ENCODE results near the gene OTC. TPM values are rescaled to one million over a fixed set of nuclear protein-coding genes. Genes with fewer than 3 reads are reported as not detected.

OTC gene
- total RNA-seq, 3 donors from 2014 or later (not counting 1 experiment from before 2014, with no cell fraction given): not detected

DNA sequence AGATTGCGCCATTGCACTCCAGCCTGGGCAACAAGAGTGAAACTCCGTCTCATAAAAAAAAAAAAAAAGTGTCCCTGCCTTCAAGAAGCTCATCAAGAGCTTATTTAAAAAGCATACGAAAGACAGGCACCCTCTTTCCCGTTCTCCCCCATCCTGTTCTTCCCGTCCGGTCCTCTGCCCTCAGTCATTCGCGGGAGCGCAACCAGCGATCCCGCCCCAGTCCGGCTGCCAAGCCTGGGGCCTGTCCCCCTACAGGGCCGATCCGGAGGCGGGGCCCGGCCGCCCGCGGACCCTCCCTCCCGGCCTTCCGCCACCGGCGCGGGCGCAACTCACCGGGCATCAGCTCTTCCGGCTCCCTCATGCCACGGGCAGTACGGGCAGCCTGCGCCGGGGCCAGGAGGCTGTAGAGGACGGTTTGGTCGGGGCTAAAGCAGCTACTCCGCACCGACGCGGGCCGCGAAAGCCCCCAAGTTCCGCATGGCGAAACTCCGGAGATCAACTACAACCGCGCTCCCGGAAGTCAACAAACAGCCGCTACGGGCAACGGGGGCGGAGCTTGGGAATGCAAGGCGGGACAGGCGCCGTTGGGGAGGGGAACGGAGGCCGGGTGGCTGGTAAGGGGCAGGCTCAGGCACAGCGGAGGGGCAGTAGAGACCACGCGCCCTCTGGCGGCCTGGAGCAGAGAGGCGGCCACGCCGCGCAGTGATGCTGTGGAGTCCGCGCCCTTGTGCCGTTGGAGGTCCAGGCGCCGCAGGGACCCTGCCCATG, 25.2 kb upstream of the OTC start, which contains the start of gene RPGR:
Gene RPGR, minus strand, starts transcription at position 503 of the 768 bp plus-strand sequence. Its CDS starts 142 bp downstream, at position 361.
- peak; percentile 87 to 94 for DNase-seq
- under 1% methylated on average over 62 of the region's 67 CpGs for WGBS (ENCODE audit: insufficient coverage)
- H3K27ac ChIP-seq (ENCODE audit: low read length): peak within 1 kb of the TSS; percentile 90
- TF ChIP-seq, protein P1, sequence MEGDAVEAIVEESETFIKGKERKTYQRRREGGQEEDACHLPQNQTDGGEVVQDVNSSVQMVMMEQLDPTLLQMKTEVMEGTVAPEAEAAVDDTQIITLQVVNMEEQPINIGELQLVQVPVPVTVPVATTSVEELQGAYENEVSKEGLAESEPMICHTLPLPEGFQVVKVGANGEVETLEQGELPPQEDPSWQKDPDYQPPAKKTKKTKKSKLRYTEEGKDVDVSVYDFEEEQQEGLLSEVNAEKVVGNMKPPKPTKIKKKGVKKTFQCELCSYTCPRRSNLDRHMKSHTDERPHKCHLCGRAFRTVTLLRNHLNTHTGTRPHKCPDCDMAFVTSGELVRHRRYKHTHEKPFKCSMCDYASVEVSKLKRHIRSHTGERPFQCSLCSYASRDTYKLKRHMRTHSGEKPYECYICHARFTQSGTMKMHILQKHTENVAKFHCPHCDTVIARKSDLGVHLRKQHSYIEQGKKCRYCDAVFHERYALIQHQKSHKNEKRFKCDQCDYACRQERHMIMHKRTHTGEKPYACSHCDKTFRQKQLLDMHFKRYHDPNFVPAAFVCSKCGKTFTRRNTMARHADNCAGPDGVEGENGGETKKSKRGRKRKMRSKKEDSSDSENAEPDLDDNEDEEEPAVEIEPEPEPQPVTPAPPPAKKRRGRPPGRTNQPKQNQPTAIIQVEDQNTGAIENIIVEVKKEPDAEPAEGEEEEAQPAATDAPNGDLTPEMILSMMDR (IDR thresholded peaks at IDR 0.05): peak; percentile 77
- H3K36me3 ChIP-seq (ENCODE audit: control insufficient read depth, insufficient read depth, low read length): no peaks in the 10 kb centered on the region
- ATAC-seq: peak; percentile 94 to 99 (median 96)
- Mint-ChIP-seq H3K27ac (peak within 1 kb of the TSS; percentile 91 to 98), H3K36me3 (no peaks in the 10 kb centered on the region), H3K27me3 (ENCODE audit: low read depth in 2 of 2) (no peaks in the 10 kb centered on the region), H3K4me3 (peak within 1 kb of the TSS; percentile 91), H3K9me3 (no peaks in the 10 kb centered on the region), H3K4me1 (peaks cover 17 to 35% of the 10 kb centered on the region in 2 donors)
- intact Hi-C loops (cut with micrococcal nuclease): no loop called here
- peak within 1 kb of the TSS; percentile 50 for H3K4me3 ChIP-seq (ENCODE audit: low read length)
- no peaks in the 10 kb centered on the region for H3K9me3 ChIP-seq (ENCODE audit: control insufficient read depth, insufficient read depth, low read length)
- no peaks in the 10 kb centered on the region for H3K27me3 ChIP-seq (ENCODE audit: control insufficient read depth, insufficient read depth, low read length)
- H3K4me1 ChIP-seq (ENCODE audit: control insufficient read depth, insufficient read depth, low read length): peaks cover 16% of the 10 kb centered on the region

DNA sequence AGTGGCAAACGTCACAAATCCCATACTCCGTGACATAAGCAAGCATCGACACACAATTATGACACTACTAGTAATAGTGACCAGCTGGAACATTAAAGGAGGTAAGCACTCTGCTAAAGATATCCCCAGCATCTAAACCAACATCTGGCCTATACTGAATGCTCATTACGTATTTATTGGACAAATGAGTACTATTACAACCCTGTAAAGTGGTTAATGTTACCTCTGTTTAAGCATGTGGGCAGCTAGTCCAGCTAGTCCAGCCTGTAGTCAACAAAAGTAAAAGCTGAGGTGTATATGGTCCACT, 24.7 kb upstream of the OTC start:
- Histone ChIP-seq H3K9me3 (ENCODE audit: control insufficient read depth, insufficient read depth, low read length) (no peaks in the 10 kb centered on the region), H3K27ac (ENCODE audit: low read length) (peak overlapping the region; percentile 90), H3K27me3 (ENCODE audit: control insufficient read depth, insufficient read depth, low read length) (no peaks in the 10 kb centered on the region), H3K4me3 (ENCODE audit: low read length) (peak overlapping the region; percentile 50), H3K4me1 (ENCODE audit: control insufficient read depth, insufficient read depth, low read length) (peaks cover 16% of the 10 kb centered on the region), H3K36me3 (ENCODE audit: control insufficient read depth, insufficient read depth, low read length) (no peaks in the 10 kb centered on the region)
- intact Hi-C loops (cut with micrococcal nuclease): no loop called here
- Mint-ChIP-seq H3K36me3 (no peaks in the 10 kb centered on the region), H3K27me3 (ENCODE audit: low read depth in 2 of 2) (no peaks in the 10 kb centered on the region), H3K9me3 (no peaks in the 10 kb centered on the region), H3K27ac (peak overlapping the region; percentile 91 to 98), H3K4me3 (peak overlapping the region; percentile 91), H3K4me1 (peaks cover 17 to 35% of the 10 kb centered on the region in 2 donors)
- ATAC-seq: no peak
- no peak for DNase-seq
- WGBS (ENCODE audit: insufficient coverage): 0% methylated on average over 1 of the region's 4 CpGs
- TF ChIP-seq, protein P1 (IDR thresholded peaks at IDR 0.05): peak; percentile 40

DNA sequence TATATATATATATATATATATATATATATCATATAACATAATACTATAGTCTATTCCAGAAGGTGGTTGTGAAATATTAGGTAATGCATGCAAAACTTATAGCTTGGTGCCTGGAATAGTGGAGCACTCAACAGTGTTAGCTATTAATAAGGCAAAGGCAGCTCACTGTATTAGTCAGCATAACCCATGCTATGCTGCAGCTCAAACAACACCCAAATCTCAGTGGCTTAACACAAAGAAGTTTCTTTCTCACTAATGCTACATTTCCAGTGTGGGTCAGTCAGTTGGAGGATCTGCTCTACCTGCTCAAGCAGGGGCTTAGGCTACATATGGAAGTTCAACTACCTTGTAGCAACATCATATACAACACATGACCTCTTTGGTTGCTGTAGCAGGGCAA, 19.9 kb upstream of the OTC start:
- H3K27me3 Mint-ChIP-seq (ENCODE audit: low read depth in 2 of 2): peaks cover 3 to 21% of the 10 kb centered on the region in 2 donors
- H3K36me3 Mint-ChIP-seq: no peaks in the 10 kb centered on the region
- Histone ChIP-seq H3K36me3 (ENCODE audit: control insufficient read depth, insufficient read depth, low read length) (no peaks in the 10 kb centered on the region), H3K27ac (ENCODE audit: low read length) (no peak overlapping the region), H3K9me3 (ENCODE audit: control insufficient read depth, insufficient read depth, low read length) (no peaks in the 10 kb centered on the region), H3K4me1 (ENCODE audit: control insufficient read depth, insufficient read depth, low read length) (peaks cover 9% of the 10 kb centered on the region), H3K27me3 (ENCODE audit: control insufficient read depth, insufficient read depth, low read length) (no peaks in the 10 kb centered on the region), H3K4me3 (ENCODE audit: low read length) (no peak overlapping the region)
- ATAC-seq (no peak), DNase-seq (no peak)
- peaks cover 15 to 17% of the 10 kb centered on the region in 2 donors for H3K4me1 Mint-ChIP-seq
- no peak overlapping the region for H3K4me3 Mint-ChIP-seq
- no peaks in the 10 kb centered on the region for H3K9me3 Mint-ChIP-seq
- TF ChIP-seq, protein P1 (IDR thresholded peaks at IDR 0.05): no peak
- intact Hi-C loops (cut with micrococcal nuclease): no loop called here
- no peak overlapping the region for H3K27ac Mint-ChIP-seq

DNA sequence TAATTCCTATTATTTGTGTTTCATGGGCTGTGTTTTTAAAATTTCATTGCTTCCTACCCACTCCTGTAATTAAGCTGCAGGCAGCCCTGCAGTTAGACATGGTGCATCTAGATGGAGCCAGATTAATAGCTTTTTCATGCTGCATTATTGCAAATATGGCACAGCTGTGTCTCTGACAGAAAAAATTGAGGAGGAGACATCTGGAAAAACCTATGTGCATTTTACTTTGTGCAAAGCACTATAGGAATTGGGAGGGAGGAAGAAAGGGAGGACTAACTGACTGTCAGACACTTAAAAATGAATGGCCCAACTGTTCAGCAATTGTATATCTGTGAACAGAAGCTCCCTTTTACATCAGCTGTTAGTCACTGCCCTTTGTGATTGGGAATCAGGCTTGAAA, 17.0 kb upstream of the OTC start:
- DNase-seq: no peak
- no peak for ATAC-seq
- TF ChIP-seq, protein P1 (IDR thresholded peaks at IDR 0.05): no peak
- H3K36me3 ChIP-seq (ENCODE audit: control insufficient read depth, insufficient read depth, low read length): no peaks in the 10 kb centered on the region
- H3K4me1 Mint-ChIP-seq: no peaks in the 10 kb centered on the region
- no peaks in the 10 kb centered on the region for H3K27me3 ChIP-seq (ENCODE audit: control insufficient read depth, insufficient read depth, low read length)
- H3K27ac Mint-ChIP-seq: no peak overlapping the region
- H3K27me3 Mint-ChIP-seq (ENCODE audit: low read depth in 2 of 2): peaks cover 4 to 31% of the 10 kb centered on the region in 2 donors
- no peaks in the 10 kb centered on the region for H3K4me1 ChIP-seq (ENCODE audit: control insufficient read depth, insufficient read depth, low read length)
- no peaks in the 10 kb centered on the region for H3K9me3 ChIP-seq (ENCODE audit: control insufficient read depth, insufficient read depth, low read length)
- H3K27ac ChIP-seq (ENCODE audit: low read length): no peak overlapping the region
- no peak overlapping the region for H3K4me3 Mint-ChIP-seq
- no peaks in the 10 kb centered on the region for H3K9me3 Mint-ChIP-seq
- intact Hi-C loops (cut with micrococcal nuclease): no loop called here
- no peaks in the 10 kb centered on the region for H3K36me3 Mint-ChIP-seq
- H3K4me3 ChIP-seq (ENCODE audit: low read length): no peak overlapping the region

Measured in natural killer cell (primary cell).